ENCODE data around the gene PHC2.

PHC2 gene

DNA sequence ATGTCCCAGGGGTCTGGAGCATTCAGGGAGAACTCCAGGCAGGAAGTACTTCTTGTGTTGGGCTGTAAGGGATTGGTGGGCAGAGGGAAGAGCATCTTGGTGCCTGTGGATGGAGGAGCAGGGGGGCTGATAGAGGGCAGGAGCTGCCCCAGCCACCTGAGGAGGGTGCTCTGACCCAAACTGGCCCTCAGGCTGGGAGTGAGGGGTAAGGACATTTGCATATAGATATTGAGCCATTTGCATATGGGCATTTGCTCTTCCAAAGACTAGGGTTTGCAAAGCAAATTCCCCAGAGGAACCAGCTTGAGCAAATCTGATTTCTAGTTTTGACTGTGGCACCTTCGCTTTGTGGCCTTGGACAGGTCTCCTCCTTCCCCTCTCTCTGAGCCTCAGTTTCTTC lies 156.4 kb downstream of the PHC2 start:
- Histone ChIP-seq H4K20me1 (peaks cover 56 to 87% (median 72%) of the 10 kb centered on the region in 11 experiments; a peak in 21 of 22 replicates), H3K9me3 (replicated peaks in 1 of 11) (no peaks in the 10 kb centered on the region), H3K9ac (no peak overlapping the region), H3K27me3 (no peaks in the 10 kb centered on the region), H3K4me3 (no peak overlapping the region), H3K27ac (no peak overlapping the region), H3K36me3 (peaks cover 61 to 98% (median 84%) of the 10 kb centered on the region in 11 experiments), H3K4me1 (peaks cover 0 to 30% (median 18%) of the 10 kb centered on the region in 10 experiments; a peak in 12 of 20 replicates), H3K4me2 (no peak overlapping the region)
- TF ChIP-seq Cebpa-rat (IDR thresholded peaks at IDR 0.05) = no peak

GRCh38 chr1:33273961-33274371 lies 156.9 kb downstream of the PHC2 start:
- Histone ChIP-seq H3K4me1 (peaks cover 0 to 30% (median 18%) of the 10 kb centered on the region in 10 experiments; a peak in 12 of 20 replicates), H3K9ac (no peak overlapping the region), H3K4me2 (no peak overlapping the region), H3K27ac (no peak overlapping the region), H4K20me1 (peaks cover 58 to 92% (median 77%) of the 10 kb centered on the region in 11 experiments; a peak in 21 of 22 replicates), H3K9me3 (replicated peaks in 1 of 11) (no peaks in the 10 kb centered on the region), H3K36me3 (peaks cover 62 to 98% (median 84%) of the 10 kb centered on the region in 11 experiments), H3K27me3 (no peaks in the 10 kb centered on the region), H3K4me3 (no peak overlapping the region)
- no peak for TF ChIP-seq Cebpa-rat (IDR thresholded peaks at IDR 0.05)
